H1 (cell line): ENCODE results near the gene SLC25A53. TPM values are rescaled to one million over a fixed set of nuclear protein-coding genes. Genes with fewer than 3 reads are reported as not detected.

ENCODE experiments used
- SP2 ChIP-seq: IDR thresholded peaks from 2 replicates; pipeline ENCODE4 v1.6.1; 2012; ENCODE audit warnings: mild to moderate bottlenecking, low read length, inconsistent platforms
- polyA plus RNA-seq, 7 experiments: library from polyadenylated mRNA; depleted of rRNA in 3 of 7; stranded (reverse) in 5 of 7; unstranded in 2 of 7; fragments of >200 nt in 5 of 7; fragments of 200-250 nt in 2 of 7; gene quantifications; 1 replicate in 5 of 7; 2 replicates in 1 of 7; 4 replicates in 1 of 7; pipeline versions ENCODE4 v1.2.1 to v1.2.3, GENCODE V29; 2011 to 2013; ENCODE audit warnings: missing spikeins in 2 of 7, mixed read lengths in 2 of 7
- total RNA-seq: library from RNA; stranded (reverse); fragmentation: NEBNext Ultra II Directional; extraction: Animal tissue kit (Norgen Biotek cat#: 25700); gene quantifications from 2 replicates; pipeline ENCODE4 v1.2.1, GENCODE V29; 2021

SLC25A53 gene
- total and polyA plus RNA-seq, 2 of the 8 experiments (the other 6 are each of a cell fraction or from before 2014, with no cell fraction given), result 2.4 to 4.2 TPM

DNA sequence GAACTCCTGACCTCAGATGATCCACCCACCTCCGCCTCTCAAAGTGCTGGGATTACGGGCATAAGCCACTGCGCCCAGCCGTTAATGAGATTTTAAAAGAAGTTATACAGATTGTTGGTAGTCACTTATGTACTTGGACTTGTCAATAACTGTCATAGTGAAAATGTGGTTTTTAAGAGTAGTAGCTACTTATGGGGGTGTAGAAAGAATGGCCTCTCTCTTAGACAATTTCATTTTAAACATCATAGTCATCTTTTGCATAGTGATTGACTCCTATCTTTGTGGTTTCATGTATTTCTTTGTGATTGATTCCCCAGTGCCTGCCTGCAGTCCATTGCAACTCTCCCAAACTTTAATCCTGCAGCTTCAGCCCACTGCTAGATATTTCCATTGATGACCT lies 26.9 kb upstream of the SLC25A53 start (continued):
- no peak for TF ChIP-seq SP2
